GM06990 (cell line): ENCODE measurements around the gene MKRN1.

ENCODE experiments used
- DNase-seq: peaks from one replicate; pipeline ENCODE4 v3.0.0-alpha.2; 2011; ENCODE audit not compliant: insufficient read length; ENCODE audit errors: extremely low read depth
- H3K27me3 ChIP-seq: replicated peaks from 2 replicates; pipeline ENCODE4 v1.6.0; 2011; ENCODE audit warnings: low read length; ENCODE audit not compliant: control insufficient read depth, insufficient read depth
- H3K36me3 ChIP-seq: 2 replicates; pipeline ENCODE4 v1.5.1; 2011; ENCODE audit warnings: low read length; ENCODE audit not compliant: control insufficient read depth, insufficient read depth
- H3K4me3 ChIP-seq: replicated peaks from 2 replicates; pipeline ENCODE4 v1.5.1; 2011; ENCODE audit warnings: low read depth, mild to moderate bottlenecking, control low read depth, low read length
- CTCF ChIP-seq: IDR thresholded peaks from 2 replicates; pipeline ENCODE4 v1.5.1; 2011; ENCODE audit warnings: low read length, control low read depth, mild to moderate bottlenecking, inconsistent platforms; ENCODE audit not compliant: insufficient read depth, poor library complexity, severe bottlenecking

MKRN1 gene

GRCh38 chr7:140451716-140452115 is 27.6 kb downstream of the MKRN1 start:
- TF ChIP-seq CTCF, result no peak
- no peak overlapping the region for H3K4me3 ChIP-seq
- H3K27me3 ChIP-seq, result no peaks in the 10 kb centered on the region
- no peak for DNase-seq
- peaks cover 10% of the 10 kb centered on the region for H3K36me3 ChIP-seq

- H3K27me3 ChIP-seq, result no peaks in the 10 kb centered on the region
- DNase-seq, result no peak
- H3K36me3 ChIP-seq, result no peaks in the 10 kb centered on the region; the same call in none of the 2 replicates
- TF ChIP-seq CTCF, result no peak
- H3K4me3 ChIP-seq, result no peak overlapping the region
Observed at GRCh38 chr7:140448781-140449480, 30.4 kb downstream of the MKRN1 start.

- no peaks in the 10 kb centered on the region for H3K27me3 ChIP-seq
- H3K36me3 ChIP-seq, result no peaks in the 10 kb centered on the region
- H3K4me3 ChIP-seq, result no peak overlapping the region
- TF ChIP-seq CTCF, result no peak
- no peak for DNase-seq
Observed at GRCh38 chr7:140447841-140448240, 31.5 kb downstream of the MKRN1 start.

- no peaks in the 10 kb centered on the region for H3K36me3 ChIP-seq
- DNase-seq, result no peak
- H3K4me3 ChIP-seq, result no peak overlapping the region
- H3K27me3 ChIP-seq, result no peaks in the 10 kb centered on the region
- no peak for TF ChIP-seq CTCF
Observed at GRCh38 chr7:140446467-140446866, 32.8 kb downstream of the MKRN1 start.

- TF ChIP-seq CTCF, result no peak
- H3K27me3 ChIP-seq, result no peaks in the 10 kb centered on the region
- H3K4me3 ChIP-seq, result no peak overlapping the region
- H3K36me3 ChIP-seq, result no peaks in the 10 kb centered on the region
- no peak for DNase-seq
Observed at GRCh38 chr7:140441519-140441918, 37.8 kb downstream of the MKRN1 start.

GRCh38 chr7:140440593-140440992 is 38.7 kb downstream of the MKRN1 start:
- no peak for DNase-seq
- TF ChIP-seq CTCF, result no peak
- Histone ChIP-seq H3K36me3 (no peaks in the 10 kb centered on the region), H3K4me3 (no peak overlapping the region), H3K27me3 (no peaks in the 10 kb centered on the region)
